ENCODE data around the gene TBC1D2B. TPM values are rescaled to one million over a fixed set of nuclear protein-coding genes. Genes with fewer than 3 reads are reported as not detected.

The TBC1D2B gene
- total RNA-seq, 1 donor from 2014 or later: 63.3 TPM

GRCh38 chr15:78102211-78102610, 24.7 kb upstream of the TBC1D2B start:
- Histone ChIP-seq H3K4me1 (no peaks in the 10 kb centered on the region), H3K4me3 (no peak overlapping the region), H3K9me3 (no peaks in the 10 kb centered on the region), H3K27ac (no peak overlapping the region), H3K36me3 (no peaks in the 10 kb centered on the region), H3K27me3 (no peaks in the 10 kb centered on the region)
- no peak for DNase-seq (ENCODE audit: low spot score in 2 of 2)
- no peak for TF ChIP-seq CTCF (IDR thresholded peaks at IDR 0.05)
- intact Hi-C loops (cut with DNase I): no loop called here

- intact Hi-C loops (cut with DNase I): no loop called here
- H3K9me3 ChIP-seq: no peaks in the 10 kb centered on the region
- DNase-seq (ENCODE audit: low spot score in 2 of 2): no peak
- H3K27ac ChIP-seq: no peak overlapping the region
- TF ChIP-seq CTCF (IDR thresholded peaks at IDR 0.05): no peak
- no peaks in the 10 kb centered on the region for H3K36me3 ChIP-seq
- no peaks in the 10 kb centered on the region for H3K27me3 ChIP-seq
- H3K4me3 ChIP-seq: no peak overlapping the region
- H3K4me1 ChIP-seq: no peaks in the 10 kb centered on the region
These were observed 24.1 kb upstream of the TBC1D2B start for GRCh38 chr15:78101423-78102105.

GRCh38 chr15:78100886-78101285, 23.4 kb upstream of the TBC1D2B start:
- Histone ChIP-seq H3K27me3 (no peaks in the 10 kb centered on the region), H3K4me1 (no peaks in the 10 kb centered on the region), H3K4me3 (no peak overlapping the region), H3K36me3 (no peaks in the 10 kb centered on the region), H3K27ac (no peak overlapping the region), H3K9me3 (no peaks in the 10 kb centered on the region)
- no peak for TF ChIP-seq CTCF (IDR thresholded peaks at IDR 0.05)
- intact Hi-C loops (cut with DNase I): no loop called here
- no peak for DNase-seq (ENCODE audit: low spot score in 2 of 2)

- Histone ChIP-seq H3K27me3 (no peaks in the 10 kb centered on the region), H3K9me3 (no peaks in the 10 kb centered on the region), H3K27ac (no peak overlapping the region), H3K4me1 (no peaks in the 10 kb centered on the region), H3K36me3 (no peaks in the 10 kb centered on the region), H3K4me3 (no peak overlapping the region)
- no peak for TF ChIP-seq CTCF (IDR thresholded peaks at IDR 0.05)
- intact Hi-C loops (cut with DNase I): no loop called here
- no peak for DNase-seq (ENCODE audit: low spot score in 2 of 2)
These were observed 20.7 kb upstream of the TBC1D2B start for GRCh38 chr15:78098131-78098755.

- Histone ChIP-seq H3K9me3 (no peaks in the 10 kb centered on the region), H3K27ac (no peak overlapping the region), H3K4me1 (no peaks in the 10 kb centered on the region), H3K4me3 (no peak overlapping the region), H3K36me3 (no peaks in the 10 kb centered on the region), H3K27me3 (no peaks in the 10 kb centered on the region)
- DNase-seq (ENCODE audit: low spot score in 2 of 2): no peak
- intact Hi-C loops (cut with DNase I): no loop called here
- no peak for TF ChIP-seq CTCF (IDR thresholded peaks at IDR 0.05)
These were observed 20.2 kb upstream of the TBC1D2B start for GRCh38 chr15:78097667-78098066.

Data from ascending aorta (tissue), 2 donors.